Hepatocyte (in vitro differentiated cells): Measurements from ENCODE around the gene PEAK1. TPM values are rescaled to one million over a fixed set of nuclear protein-coding genes. Genes with fewer than 3 reads are reported as not detected.

Source experiments
- DNase-seq: peaks from one replicate; pipeline ENCODE4 v3.0.0-alpha.2; 2016; ENCODE audit warnings: low spot score
- H2AFZ ChIP-seq: fragments of 200-600 bp; sonication (generic); 2 replicates; pipeline ENCODE4 v1.6.0; 2016; ENCODE audit warnings: antibody characterized with exemption, mild to moderate bottlenecking
- H3K27ac ChIP-seq: fragments of 200-600 bp; sonication (generic); 2 replicates; pipeline ENCODE4 v1.5.1; 2016; ENCODE audit warnings: mild to moderate bottlenecking
- H3K27me3 ChIP-seq: fragments of 200-600 bp; sonication (generic); 2 replicates; pipeline ENCODE4 v1.6.1; 2016
- H3K36me3 ChIP-seq: fragments of 200-600 bp; sonication (generic); replicated peaks from 2 replicates; pipeline ENCODE4 v1.5.1; 2016; ENCODE audit warnings: low read depth; ENCODE audit not compliant: insufficient read depth
- H3K4me1 ChIP-seq: fragments of 200-600 bp; sonication (generic); 2 replicates; pipeline ENCODE4 v1.5.1; 2016; ENCODE audit warnings: mild to moderate bottlenecking, moderate library complexity; ENCODE audit not compliant: insufficient read depth
- H3K4me2 ChIP-seq: fragments of 200-600 bp; sonication (generic); 2 replicates; pipeline ENCODE4 v1.6.0; 2016
- H3K4me3 ChIP-seq: fragments of 200-600 bp; sonication (generic); 2 replicates; pipeline ENCODE4 v1.5.1; 2016; ENCODE audit warnings: mild to moderate bottlenecking
- H3K79me2 ChIP-seq: fragments of 200-600 bp; sonication (generic); 2 replicates; pipeline ENCODE4 v1.6.0; 2017; ENCODE audit warnings: mild to moderate bottlenecking
- H3K9me2 ChIP-seq: fragments of 200-600 bp; sonication (generic); replicated peaks from 2 replicates; pipeline ENCODE4 v1.6.0; 2017; ENCODE audit warnings: mild to moderate bottlenecking; ENCODE audit not compliant: insufficient read depth
- H3K9me3 ChIP-seq: fragments of 200-600 bp; sonication (generic); 2 replicates; pipeline ENCODE4 v1.5.1; 2016; ENCODE audit warnings: low read depth, mild to moderate bottlenecking
- H4K20me1 ChIP-seq: fragments of 200-600 bp; sonication (generic); 2 replicates; pipeline ENCODE4 v1.6.0; 2016; ENCODE audit warnings: mild to moderate bottlenecking; ENCODE audit not compliant: insufficient read depth, poor library complexity, severe bottlenecking
- CTCF ChIP-seq: fragments of 200-600 bp; sonication (generic); IDR thresholded peaks from 2 replicates; pipeline ENCODE4 v1.5.1; 2016; ENCODE audit warnings: antibody characterized with exemption, mild to moderate bottlenecking; ENCODE audit not compliant: poor library complexity
- EZH2 ChIP-seq: fragments of 200-600 bp; sonication (generic); IDR thresholded peaks from 2 replicates; pipeline ENCODE4 v1.6.1; 2016; ENCODE audit warnings: antibody characterized with exemption, mild to moderate bottlenecking, borderline replicate concordance
- EZH2phosphoT487 ChIP-seq: fragments of 200-600 bp; sonication (generic); IDR thresholded peaks from one replicate; pipeline ENCODE4 v1.6.1; 2018; ENCODE audit warnings: antibody characterized with exemption, mild to moderate bottlenecking, low read depth, moderate library complexity; ENCODE audit not compliant: unreplicated experiment, severe bottlenecking
- WGBS: methylation state at CpG from one replicate; pipeline ENCODE4 v1.1.6; 2016; ENCODE audit warnings: low lambda C conversion rate; ENCODE audit errors: missing lambda C conversion rate; 5-methylcytosine and 5-hydroxymethylcytosine counted together
- polyA plus RNA-seq: library from polyadenylated mRNA; unstranded; fragments of >200 nt; fragmentation: Nextera tagmentation; extraction: Ambion mirVana; gene quantifications from 2 replicates; pipeline ENCODE4 v1.2.1, GENCODE V29; 2016
- total RNA-seq: library from RNA; depleted of rRNA; stranded (reverse); fragments of >200 nt; gene quantifications from 2 replicates; pipeline ENCODE4 v1.2.3, GENCODE V29; 2014

The PEAK1 gene
- total and polyA plus RNA-seq, 2 experiments from 2014 or later = 8.1 to 27.1 TPM

- 97% methylated on average over 7 of the region's 7 CpGs for WGBS
Measured at GRCh38 chr15:77243716-77244401, 176.0 kb downstream of the PEAK1 start.

GRCh38 chr15:77243135-77243534 is 176.8 kb downstream of the PEAK1 start:
- TF ChIP-seq CTCF (no peak), EZH2 (no peak), EZH2phosphoT487 (no peak)
- no peak for DNase-seq
- H2AFZ ChIP-seq = no peak overlapping the region
- no peaks in the 10 kb centered on the region for H3K9me3 ChIP-seq
- no peaks in the 10 kb centered on the region for H3K79me2 ChIP-seq
- 88% methylated on average over 2 of the region's 2 CpGs for WGBS
- no peaks in the 10 kb centered on the region for H3K4me1 ChIP-seq
- H4K20me1 ChIP-seq = no peaks in the 10 kb centered on the region
- no peaks in the 10 kb centered on the region for H3K27me3 ChIP-seq
- no peak overlapping the region for H3K4me2 ChIP-seq
- no peak overlapping the region for H3K27ac ChIP-seq
- no peaks in the 10 kb centered on the region for H3K9me2 ChIP-seq
- H3K4me3 ChIP-seq = no peak overlapping the region
- no peaks in the 10 kb centered on the region for H3K36me3 ChIP-seq

More at GRCh38 chr15:77243716-77244401, 176.0 kb downstream of the PEAK1 start:
- Histone ChIP-seq H3K27ac (no peak overlapping the region), H3K79me2 (no peaks in the 10 kb centered on the region), H3K4me1 (no peaks in the 10 kb centered on the region), H3K4me3 (no peak overlapping the region), H3K27me3 (no peaks in the 10 kb centered on the region), H3K36me3 (no peaks in the 10 kb centered on the region), H2AFZ (no peak overlapping the region), H3K9me2 (no peaks in the 10 kb centered on the region), H3K4me2 (no peak overlapping the region), H4K20me1 (no peaks in the 10 kb centered on the region), H3K9me3 (no peaks in the 10 kb centered on the region)
- no peak for DNase-seq
- TF ChIP-seq EZH2 = no peak
- TF ChIP-seq CTCF = no peak
- no peak for TF ChIP-seq EZH2phosphoT487

- Histone ChIP-seq H3K79me2 (no peaks in the 10 kb centered on the region), H3K4me1 (no peaks in the 10 kb centered on the region), H3K36me3 (no peaks in the 10 kb centered on the region), H3K27me3 (no peaks in the 10 kb centered on the region), H3K4me3 (no peak overlapping the region), H3K9me3 (no peaks in the 10 kb centered on the region), H3K4me2 (no peak overlapping the region), H3K27ac (no peak overlapping the region), H4K20me1 (no peaks in the 10 kb centered on the region), H3K9me2 (no peaks in the 10 kb centered on the region), H2AFZ (no peak overlapping the region)
- no peak for DNase-seq
- TF ChIP-seq EZH2phosphoT487 (no peak), EZH2 (no peak), CTCF (no peak)
- 75% methylated on average over 2 of the region's 2 CpGs for WGBS
Measured at GRCh38 chr15:77239882-77240608, 179.9 kb downstream of the PEAK1 start.
